RWPE2 (cell line): ENCODE results near the gene FHOD3.

Source experiments
- ATAC-seq: fragments of 200-7000 bp; cut with Tn5 transposase; 3 replicates; pipeline ENCODE4 v1.9.1; 2021; ENCODE audit warnings: low read depth
- DNase-seq: peaks from one replicate; pipeline ENCODE4 v3.0.0-alpha.2; 2020; ENCODE audit warnings: low spot score
- H3K27ac ChIP-seq: fragments of 450-650 bp; 2 replicates; pipeline ENCODE4 v1.5.1; 2017; ENCODE audit warnings: mild to moderate bottlenecking; ENCODE audit not compliant: poor library complexity, severe bottlenecking
- H3K27me3 ChIP-seq: fragments of 250-450 bp; sonication (Bioruptor Pico); 2 replicates; pipeline ENCODE4 v1.5.1; 2021; ENCODE audit warnings: mild to moderate bottlenecking, moderate library complexity; ENCODE audit not compliant: insufficient read depth, poor library complexity, severe bottlenecking
- H3K36me3 ChIP-seq: fragments of 250-450 bp; sonication (Bioruptor Pico); 2 replicates; pipeline ENCODE4 v1.5.1; 2020; ENCODE audit warnings: low read depth, mild to moderate bottlenecking, moderate library complexity
- H3K4me1 ChIP-seq: fragments of 250-450 bp; sonication (Bioruptor Pico); 2 replicates; pipeline ENCODE4 v1.5.1; 2021; ENCODE audit warnings: mild to moderate bottlenecking, moderate library complexity; ENCODE audit not compliant: insufficient read depth, poor library complexity, severe bottlenecking
- H3K4me3 ChIP-seq: fragments of 250-450 bp; sonication (Bioruptor Pico); 2 replicates; pipeline ENCODE4 v1.5.1; 2021; ENCODE audit warnings: mild to moderate bottlenecking, moderate library complexity; ENCODE audit not compliant: severe bottlenecking
- H3K9me3 ChIP-seq: fragments of 250-450 bp; sonication (Bioruptor Pico); 2 replicates; pipeline ENCODE4 v1.5.1; 2021; ENCODE audit warnings: mild to moderate bottlenecking, moderate library complexity; ENCODE audit not compliant: severe bottlenecking
- CTCF ChIP-seq: fragments of 450-650 bp; IDR thresholded peaks from one replicate; pipeline ENCODE4 v1.5.1; 2017; ENCODE audit warnings: mild to moderate bottlenecking, moderate library complexity; ENCODE audit not compliant: poor library complexity, severe bottlenecking

The FHOD3 gene

GRCh38 chr18:36283448-36283847 is 14.1 kb upstream of the FHOD3 start:
- Histone ChIP-seq H3K9me3 (no peaks in the 10 kb centered on the region), H3K4me3 (no peak overlapping the region), H3K4me1 (no peaks in the 10 kb centered on the region), H3K27ac (no peak overlapping the region), H3K27me3 (peaks cover 5% of the 10 kb centered on the region), H3K36me3 (no peaks in the 10 kb centered on the region)
- TF ChIP-seq CTCF = no peak
- ATAC-seq = no peak
- no peak for DNase-seq

- ATAC-seq (no peak; the same call in 2 of the 3 replicates), DNase-seq (no peak)
- H3K4me3 ChIP-seq = no peak overlapping the region
- peaks cover 6% of the 10 kb centered on the region for H3K9me3 ChIP-seq
- no peak for TF ChIP-seq CTCF
- peaks cover 5% of the 10 kb centered on the region for H3K27me3 ChIP-seq
- no peaks in the 10 kb centered on the region for H3K4me1 ChIP-seq
- no peak overlapping the region for H3K27ac ChIP-seq
- H3K36me3 ChIP-seq = no peaks in the 10 kb centered on the region
Measured at GRCh38 chr18:36284268-36284667, 13.2 kb upstream of the FHOD3 start.

- ATAC-seq = peak; percentile 25; the same call in 1 of the 3 replicates
- Histone ChIP-seq H3K36me3 (no peaks in the 10 kb centered on the region), H3K27me3 (peaks cover 2% of the 10 kb centered on the region), H3K27ac (no peak overlapping the region), H3K4me3 (no peak overlapping the region), H3K9me3 (peaks cover 6% of the 10 kb centered on the region), H3K4me1 (no peaks in the 10 kb centered on the region)
- TF ChIP-seq CTCF = peak; percentile 93
- DNase-seq = no peak
Measured at GRCh38 chr18:36284671-36285295, 12.7 kb upstream of the FHOD3 start.

- Histone ChIP-seq H3K4me1 (no peaks in the 10 kb centered on the region), H3K36me3 (no peaks in the 10 kb centered on the region), H3K27ac (no peak overlapping the region), H3K27me3 (no peaks in the 10 kb centered on the region), H3K4me3 (no peak overlapping the region), H3K9me3 (peaks cover 6% of the 10 kb centered on the region)
- DNase-seq = no peak
- no peak for ATAC-seq
- TF ChIP-seq CTCF = no peak
Measured at GRCh38 chr18:36287653-36288052, 9.9 kb upstream of the FHOD3 start.

DNA sequence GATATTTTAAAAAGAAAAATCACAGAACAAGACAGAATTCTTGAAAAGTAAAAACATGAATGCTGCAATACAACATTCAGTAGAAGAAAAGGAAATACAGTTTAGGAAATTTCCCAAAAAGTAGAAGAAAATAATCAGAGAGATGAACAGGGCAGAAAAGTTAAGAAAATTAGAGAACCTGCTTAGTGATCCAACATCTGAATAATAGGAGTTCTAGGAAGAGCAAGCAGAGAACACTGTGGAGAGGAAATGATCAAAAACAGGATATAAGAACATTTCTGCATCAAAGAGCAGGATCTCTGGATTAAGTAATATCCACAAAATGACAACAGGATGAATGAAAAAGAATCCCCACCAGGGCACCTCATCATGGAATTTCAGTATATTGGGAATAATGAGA is 8.8 kb upstream of the FHOD3 start:
- H3K27me3 ChIP-seq = no peaks in the 10 kb centered on the region
- H3K9me3 ChIP-seq = peaks cover 6% of the 10 kb centered on the region
- ATAC-seq (no peak), DNase-seq (no peak)
- H3K27ac ChIP-seq = no peak overlapping the region
- no peak overlapping the region for H3K4me3 ChIP-seq
- no peaks in the 10 kb centered on the region for H3K36me3 ChIP-seq
- TF ChIP-seq CTCF = no peak
- no peaks in the 10 kb centered on the region for H3K4me1 ChIP-seq
